Stimulated activated CD4-positive, alpha-beta T cell treated with anti-CD3 and anti-CD28 coated beads, Interleukin-2, amount 100 ng/mL, for 4 hours (primary cell): ENCODE measurements around the gene TCF20.

Experiments
- DNase-seq: peaks from one replicate; pipeline ENCODE4 v3.0.0-alpha.2; 2020; ENCODE audit warnings: low read depth

TCF20 gene

DNA sequence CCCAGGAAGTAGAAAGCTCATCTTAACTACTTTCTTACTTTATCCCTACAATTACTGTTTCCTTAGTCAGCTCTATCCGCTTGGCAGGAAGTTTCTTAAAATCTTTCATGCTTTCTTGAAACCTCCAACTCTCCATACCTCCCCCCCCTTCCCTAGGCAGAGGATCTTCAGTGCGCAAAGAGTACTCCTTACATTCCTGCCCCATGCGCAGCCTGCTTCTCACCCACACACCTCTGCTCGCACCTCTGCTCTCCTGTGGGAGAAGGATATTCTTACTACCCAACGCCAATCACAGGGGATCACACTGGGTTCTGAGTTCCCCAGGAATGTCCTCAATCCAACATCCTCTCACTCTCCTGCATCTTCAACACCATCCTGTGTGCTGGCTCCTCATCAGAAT is 12.3 kb downstream of the TCF20 start:
- DNase-seq, result no peak

DNA sequence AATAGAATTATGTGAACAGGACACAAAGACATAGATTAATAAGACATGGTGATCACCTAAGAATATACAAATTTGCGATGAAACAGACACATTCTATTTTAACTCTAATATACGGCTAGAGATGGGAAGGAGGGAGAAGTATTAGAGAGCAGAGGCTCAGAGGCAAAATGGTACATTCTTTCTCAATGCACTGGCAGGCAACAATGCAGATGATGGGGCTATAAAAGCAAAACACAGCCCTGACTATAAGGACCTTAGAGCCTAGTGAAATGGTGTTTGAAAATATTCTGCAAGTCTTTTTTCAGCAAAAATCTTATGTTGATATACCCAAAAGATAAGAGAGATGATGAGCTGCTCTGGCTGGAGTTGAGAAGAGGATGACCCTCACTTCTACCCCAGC is 13.1 kb downstream of the TCF20 start:
- DNase-seq, result no peak

DNA sequence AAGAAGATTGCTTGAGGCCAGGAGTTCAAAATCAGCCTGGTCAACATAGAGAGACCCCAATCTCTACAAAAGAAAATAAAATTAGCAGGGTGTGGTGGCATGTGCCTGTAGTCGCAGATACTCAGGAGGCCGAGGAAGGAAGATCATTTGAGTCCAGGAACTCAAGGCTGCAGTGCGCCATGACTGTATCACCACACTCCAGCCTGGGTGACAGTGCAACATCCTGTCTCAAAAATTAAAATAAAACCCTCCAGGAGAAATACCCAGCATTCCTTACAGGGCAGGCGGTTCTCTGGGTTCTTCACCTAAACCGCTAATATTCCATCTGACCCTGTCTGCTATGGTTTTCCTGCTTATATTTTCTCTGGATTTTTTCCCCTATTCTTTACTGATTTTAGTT is 13.5 kb downstream of the TCF20 start:
- no peak for DNase-seq

DNA sequence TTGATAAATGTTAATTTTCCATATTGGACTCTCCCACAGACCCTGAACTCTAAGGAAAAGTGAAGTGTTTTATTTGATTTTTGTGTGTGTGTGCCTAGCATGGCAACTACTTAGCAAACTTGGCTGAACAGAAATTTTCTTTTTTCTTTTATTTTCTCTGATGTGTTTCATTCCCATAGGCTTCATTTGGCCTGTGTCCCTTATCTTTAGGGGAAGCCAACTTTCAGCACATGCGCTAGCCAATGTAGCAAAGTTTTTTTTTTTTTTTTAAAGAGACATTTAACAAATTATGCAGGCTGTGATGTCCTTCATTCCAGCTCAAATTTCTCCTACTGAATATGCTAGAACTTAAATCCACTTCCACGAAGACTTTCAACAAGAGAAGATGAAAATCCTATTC is 14.2 kb downstream of the TCF20 start:
- DNase-seq, result no peak

- DNase-seq, result no peak
Measured at GRCh38 chr22:42249831-42250230, 20.6 kb downstream of the TCF20 start.

GRCh38 chr22:42248995-42249394 is 21.5 kb downstream of the TCF20 start:
- DNase-seq, result no peak

GRCh38 chr22:42247596-42247995 is 22.9 kb downstream of the TCF20 start:
- no peak for DNase-seq

DNA sequence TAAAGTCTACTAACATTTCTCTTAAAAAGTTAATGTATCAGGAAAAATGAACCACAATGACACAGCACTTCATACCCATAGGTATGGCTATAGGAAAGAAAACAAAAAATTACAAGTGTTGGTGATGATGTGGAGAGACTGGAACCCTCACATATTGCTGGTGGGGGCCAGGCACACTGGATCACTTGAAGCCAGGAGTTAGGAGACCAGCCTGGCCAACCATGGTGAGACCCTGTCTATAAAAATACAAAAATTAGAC is 26.7 kb downstream of the TCF20 start:
- no peak for DNase-seq

GRCh38 chr22:42236848-42237247 is 33.6 kb downstream of the TCF20 start:
- DNase-seq, result no peak

DNA sequence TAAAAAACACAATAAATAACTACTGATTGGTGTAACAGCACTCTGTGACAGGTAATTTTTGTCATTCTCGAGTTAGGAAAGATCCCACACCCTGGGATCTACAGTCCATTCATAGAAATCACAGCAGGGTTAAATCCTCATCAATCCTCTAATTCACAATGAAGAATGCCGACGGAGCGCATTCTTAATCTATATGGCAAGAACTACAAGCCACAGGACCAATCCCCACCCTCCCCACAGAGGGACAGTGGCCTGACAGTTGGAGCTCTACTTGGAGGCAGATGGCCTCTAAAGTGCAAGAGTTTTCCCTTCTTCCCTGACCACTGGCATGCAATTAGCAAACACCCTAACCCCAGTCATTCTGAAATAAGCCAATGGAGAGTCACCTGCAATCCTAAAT is 34.2 kb downstream of the TCF20 start:
- no peak for DNase-seq

GRCh38 chr22:42233879-42234278 is 36.6 kb downstream of the TCF20 start:
- DNase-seq, result no peak

- no peak for DNase-seq
Measured at GRCh38 chr22:42231929-42232328, 38.5 kb downstream of the TCF20 start.

GRCh38 chr22:42229455-42230149 is 40.9 kb downstream of the TCF20 start:
- no peak for DNase-seq

- DNase-seq, result no peak
Measured at GRCh38 chr22:42228483-42228882, 42.0 kb downstream of the TCF20 start.

DNA sequence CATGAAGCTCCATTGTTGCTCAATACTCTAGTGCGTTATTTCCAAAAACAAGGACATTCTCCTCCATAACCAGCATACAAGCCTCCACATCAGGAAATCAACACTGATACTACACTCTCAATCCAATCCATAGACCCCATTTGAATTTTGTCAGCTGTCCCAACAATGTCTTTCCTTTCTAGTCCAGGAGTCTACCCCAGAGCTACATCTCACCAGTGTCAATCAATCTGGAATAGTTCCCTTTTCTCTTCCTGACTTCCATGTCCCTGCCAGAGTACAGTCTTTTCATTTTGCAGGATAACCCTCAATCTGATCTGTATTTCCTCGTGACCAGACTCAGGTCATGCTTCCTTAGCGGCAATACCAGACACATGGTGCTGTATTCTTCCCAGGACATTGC is 43.0 kb downstream of the TCF20 start:
- DNase-seq, result no peak

- DNase-seq, result no peak
Measured at GRCh38 chr22:42225841-42226240, 44.6 kb downstream of the TCF20 start.

DNA sequence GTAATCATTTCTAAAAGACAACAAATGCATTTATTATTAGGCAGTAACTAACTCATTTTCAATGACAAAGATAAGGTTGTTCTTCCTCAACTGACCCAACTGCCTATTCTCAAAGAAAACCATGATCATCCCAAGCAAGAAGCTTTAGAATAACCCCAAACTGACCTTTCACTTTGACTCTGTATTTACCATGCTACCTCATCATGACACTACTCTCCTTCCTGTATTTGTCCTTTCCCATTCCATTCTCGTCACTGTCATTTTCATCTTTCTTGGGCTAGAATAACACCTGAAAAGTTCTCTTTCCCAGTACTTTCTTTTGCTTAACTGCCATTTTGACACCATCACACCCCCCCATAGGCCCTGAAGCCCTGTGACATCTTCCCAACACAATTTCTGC is 48.3 kb downstream of the TCF20 start:
- DNase-seq, result no peak
